Esophagus squamous epithelium (tissue), 4 donors: Measurements from ENCODE around the gene ATG9B.

Source experiments
- CTCF ChIP-seq, 6 experiments: fragments of 450-650 bp in 4 of 6; fragments of 200-600 bp in 2 of 6; sonication (generic) in 2 of 6; IDR thresholded peaks; one replicate each; pipeline ENCODE4 v1.5.1; 2016 to 2019; ENCODE audit warnings: antibody characterized with exemption in 6 of 6, mild to moderate bottlenecking in 4 of 6, moderate library complexity in 4 of 6
- POLR2A ChIP-seq, 4 donors: fragments of 450-650 bp; IDR thresholded peaks; one replicate each; pipeline ENCODE4 v1.6.1; 2017; ENCODE audit warnings: antibody characterized with exemption in 4 of 4, mild to moderate bottlenecking in 4 of 4, moderate library complexity in 3 of 4

DNA sequence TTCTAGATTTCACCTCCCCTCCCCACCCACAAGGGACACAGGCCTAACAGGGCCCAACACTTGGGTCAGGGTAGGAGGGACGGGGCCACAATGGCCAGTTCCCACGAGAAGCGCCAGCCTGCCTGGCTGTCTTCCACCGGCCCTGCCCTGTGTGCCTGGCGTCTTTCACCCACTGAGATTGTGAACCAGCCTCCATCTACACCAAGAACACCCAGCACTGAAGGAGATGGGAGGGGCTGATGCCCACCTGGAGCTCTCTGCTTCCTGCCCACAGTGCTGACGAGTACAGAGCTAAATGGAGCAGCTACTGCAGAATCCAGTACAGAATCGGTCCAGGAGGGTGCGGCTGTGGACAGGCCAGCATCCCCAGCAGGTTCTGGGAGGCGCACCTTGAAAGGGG, 21.7 kb upstream of the ATG9B start:
- TF ChIP-seq CTCF (IDR thresholded peaks at IDR 0.05): no peak
- TF ChIP-seq POLR2A (IDR thresholded peaks at IDR 0.05): no peak
